ENCODE results near the gene CEMIP2. TPM values are rescaled to one million over a fixed set of nuclear protein-coding genes. Genes with fewer than 3 reads are reported as not detected.

Gene CEMIP2
- total RNA-seq, 2 donors from 2014 or later = 20.4 to 86.5 TPM

GRCh38 chr9:71683598-71684235 is 84.6 kb downstream of the CEMIP2 start:
- TF ChIP-seq CTCF (IDR thresholded peaks at IDR 0.05) = peak in 1 of 4 experiments; percentile 50
- no peak for TF ChIP-seq POLR2AphosphoS5 (IDR thresholded peaks at IDR 0.05)
- TF ChIP-seq POLR2A (IDR thresholded peaks at IDR 0.05) = no peak
- no peak overlapping the region for H3K27ac ChIP-seq
- intact Hi-C loops (cut with DNase I) = no loop called here

GRCh38 chr9:71681708-71682272 is 86.5 kb downstream of the CEMIP2 start:
- intact Hi-C loops (cut with DNase I) = loop anchor here (2.0 kb wide), 1 partner anchor 21 kb away; no protein-coding TSS in a partner anchor
- H3K4me3 ChIP-seq = no peak overlapping the region
- WGBS = 24% methylated on average over 3 of the region's 3 CpGs
- no peak overlapping the region for H3K27ac ChIP-seq
- no peaks in the 10 kb centered on the region for H3K9me3 ChIP-seq
- no peaks in the 10 kb centered on the region for H3K4me1 ChIP-seq (replicated peaks)
- H3K36me3 ChIP-seq = no peaks in the 10 kb centered on the region
- no peaks in the 10 kb centered on the region for H3K27me3 ChIP-seq (replicated peaks; ENCODE audit: insufficient read depth)
- TF ChIP-seq POLR2A (IDR thresholded peaks at IDR 0.05) (no peak), CTCF (IDR thresholded peaks at IDR 0.05) (no peak), POLR2AphosphoS5 (IDR thresholded peaks at IDR 0.05) (no peak)
- no peak for DNase-seq (ENCODE audit: low spot score)

More at GRCh38 chr9:71683598-71684235, 84.6 kb downstream of the CEMIP2 start:
- H3K36me3 ChIP-seq = no peaks in the 10 kb centered on the region
- no peaks in the 10 kb centered on the region for H3K27me3 ChIP-seq (replicated peaks; ENCODE audit: insufficient read depth)
- DNase-seq (ENCODE audit: low spot score) = peak; percentile 19
- H3K4me3 ChIP-seq = no peak overlapping the region
- H3K4me1 ChIP-seq (replicated peaks) = no peaks in the 10 kb centered on the region
- no peaks in the 10 kb centered on the region for H3K9me3 ChIP-seq
- 70% methylated on average over 9 of the region's 9 CpGs for WGBS

GRCh38 chr9:71681104-71681707 is 87.1 kb downstream of the CEMIP2 start:
- no peaks in the 10 kb centered on the region for H3K27me3 ChIP-seq (replicated peaks; ENCODE audit: insufficient read depth)
- DNase-seq (ENCODE audit: low spot score) = no peak
- no peaks in the 10 kb centered on the region for H3K36me3 ChIP-seq
- WGBS = 63% methylated on average over 1 of the region's 1 CpG
- no peaks in the 10 kb centered on the region for H3K9me3 ChIP-seq
- H3K27ac ChIP-seq = no peak overlapping the region
- H3K4me3 ChIP-seq = no peak overlapping the region
- intact Hi-C loops (cut with DNase I) = loop anchor here (2.0 kb wide), 1 partner anchor 22 kb away; no protein-coding TSS in a partner anchor
- TF ChIP-seq POLR2A (IDR thresholded peaks at IDR 0.05) = no peak
- no peaks in the 10 kb centered on the region for H3K4me1 ChIP-seq (replicated peaks)

- no peaks in the 10 kb centered on the region for H3K9me3 ChIP-seq
- 39% methylated on average over 5 of the region's 5 CpGs for WGBS
- no peaks in the 10 kb centered on the region for H3K36me3 ChIP-seq
- no peaks in the 10 kb centered on the region for H3K27me3 ChIP-seq (replicated peaks; ENCODE audit: insufficient read depth)
- H3K4me1 ChIP-seq (replicated peaks) = no peaks in the 10 kb centered on the region
- H3K4me3 ChIP-seq = no peak overlapping the region
- H3K27ac ChIP-seq = no peak overlapping the region
- no peak for DNase-seq (ENCODE audit: low spot score)
- no peak for TF ChIP-seq POLR2A (IDR thresholded peaks at IDR 0.05)
- intact Hi-C loops (cut with DNase I) = loop anchor here (2.0 kb wide), 1 partner anchor 22 kb away; no protein-coding TSS in a partner anchor
Observed at GRCh38 chr9:71680189-71680980, 87.9 kb downstream of the CEMIP2 start.

GRCh38 chr9:71678999-71679398 is 89.3 kb downstream of the CEMIP2 start:
- Histone ChIP-seq H3K27ac (no peak overlapping the region), H3K4me3 (no peak overlapping the region), H3K36me3 (no peaks in the 10 kb centered on the region), H3K9me3 (no peaks in the 10 kb centered on the region), H3K27me3 (replicated peaks; ENCODE audit: insufficient read depth) (no peaks in the 10 kb centered on the region), H3K4me1 (replicated peaks) (no peaks in the 10 kb centered on the region)
- TF ChIP-seq CTCF (IDR thresholded peaks at IDR 0.05) (no peak), POLR2AphosphoS5 (IDR thresholded peaks at IDR 0.05) (no peak), POLR2A (IDR thresholded peaks at IDR 0.05) (no peak)
- DNase-seq (ENCODE audit: low spot score) = no peak
- WGBS = 40% methylated on average over 3 of the region's 3 CpGs
- intact Hi-C loops (cut with DNase I) = no loop called here

Data from prostate gland (tissue), 2 donors.